HG02938 (cell line): ENCODE measurements around the gene SNX9.
A peak's percentile ranks its signal among the peaks of the same experiment; 100 is the strongest.

Experiments used
- ATAC-seq: cut with Tn5 transposase; IDR thresholded peaks from one replicate; pipeline ENCODE4 v1.9.1; 2021; ENCODE audit warnings: mild to moderate bottlenecking, moderate library complexity; ENCODE audit not compliant: unreplicated experiment

Gene SNX9

GRCh38 chr6:157989541-157990289 lies 166.7 kb downstream of the SNX9 start:
- no peak for ATAC-seq

GRCh38 chr6:157990321-157991066 lies 167.4 kb downstream of the SNX9 start:
- ATAC-seq: peak; percentile 51

- no peak for ATAC-seq
These were observed 168.0 kb downstream of the SNX9 start for GRCh38 chr6:157991067-157991432.

- no peak for ATAC-seq
These were observed 170.0 kb downstream of the SNX9 start for GRCh38 chr6:157993076-157993475.

GRCh38 chr6:157994125-157994795 lies 171.2 kb downstream of the SNX9 start:
- no peak for ATAC-seq
